IPS DF 6.9 (cell line): Measurements from ENCODE around the gene ZNFX1.

ENCODE experiments used
- DNase-seq: peaks from one replicate; pipeline ENCODE4 v3.0.0-alpha.2; 2013; ENCODE audit warnings: low read depth, low spot score
- H3K27ac ChIP-seq: one replicate; pipeline ENCODE4 v1.5.1; 2013; ENCODE audit warnings: low read length, control low read depth
- H3K27me3 ChIP-seq: 2 replicates; pipeline ENCODE4 v1.6.1; 2013; ENCODE audit warnings: mild to moderate bottlenecking, low read length; ENCODE audit not compliant: control insufficient read depth, insufficient read depth
- H3K36me3 ChIP-seq: 2 replicates; pipeline ENCODE4 v1.6.1; 2013; ENCODE audit warnings: low read length; ENCODE audit not compliant: control insufficient read depth, insufficient read depth
- H3K4me1 ChIP-seq: 2 replicates; pipeline ENCODE4 v1.6.1; 2013; ENCODE audit warnings: low read length; ENCODE audit not compliant: control insufficient read depth, insufficient read depth
- H3K4me3 ChIP-seq: 2 replicates; pipeline ENCODE4 v1.5.1; 2013; ENCODE audit warnings: mild to moderate bottlenecking, low read length
- H3K9me3 ChIP-seq: 2 replicates; pipeline ENCODE4 v1.6.1; 2013; ENCODE audit warnings: low read length, inconsistent platforms; ENCODE audit not compliant: control insufficient read depth, insufficient read depth
- WGBS: extraction: QIAGEN DNeasy Blood & Tissue Kit; methylation state at CpG from one replicate; pipeline ENCODE4 v1.1.7; 2013; ENCODE audit warnings: mixed read lengths, missing lambda C conversion rate; ENCODE audit not compliant: insufficient read length, insufficient coverage; 5-methylcytosine and 5-hydroxymethylcytosine counted together

ZNFX1 gene

GRCh38 chr20:49278036-49278817 is at the start of gene ZNFX1:
Gene ZNFX1, minus strand, starts transcription at chr20:49278057. Its CDS starts 2,218 bp downstream, at chr20:49275839.
- Histone ChIP-seq H3K36me3 (peaks cover 40% of the 10 kb centered on the region), H3K4me3 (peak within 1 kb of the TSS; percentile 72), H3K27me3 (no peaks in the 10 kb centered on the region), H3K9me3 (no peaks in the 10 kb centered on the region), H3K27ac (no peak within 1 kb of the TSS), H3K4me1 (peaks cover 2% of the 10 kb centered on the region; the same call in 1 of the 2 replicates)
- WGBS = no CpG with 5 or more reads among the region's 80 CpGs
- DNase-seq = peak; percentile 87

GRCh38 chr20:49326026-49326425 is 48.2 kb upstream of the ZNFX1 start:
- DNase-seq = no peak
- no peak overlapping the region for H3K4me3 ChIP-seq
- no CpG with 5 or more reads among the region's 10 CpGs for WGBS
- no peaks in the 10 kb centered on the region for H3K27me3 ChIP-seq
- no peaks in the 10 kb centered on the region for H3K36me3 ChIP-seq
- no peak overlapping the region for H3K27ac ChIP-seq
- no peaks in the 10 kb centered on the region for H3K9me3 ChIP-seq
- H3K4me1 ChIP-seq = no peaks in the 10 kb centered on the region; the same call in none of the 2 replicates

GRCh38 chr20:49324306-49324705 is 46.4 kb upstream of the ZNFX1 start:
- H3K9me3 ChIP-seq = no peaks in the 10 kb centered on the region
- no peak for DNase-seq
- peaks cover 5% of the 10 kb centered on the region; the same call in 1 of the 2 replicates for H3K27me3 ChIP-seq
- H3K36me3 ChIP-seq = no peaks in the 10 kb centered on the region
- no peak overlapping the region for H3K4me3 ChIP-seq
- no peak overlapping the region for H3K27ac ChIP-seq
- peaks cover under 1% of the 10 kb centered on the region for H3K4me1 ChIP-seq
- WGBS = no CpG with 5 or more reads among the region's 5 CpGs

GRCh38 chr20:49323622-49324238 is 45.9 kb upstream of the ZNFX1 start:
- no CpG with 5 or more reads among the region's 9 CpGs for WGBS
- no peak overlapping the region for H3K4me3 ChIP-seq
- no peak overlapping the region for H3K27ac ChIP-seq
- H3K4me1 ChIP-seq = peaks cover 2% of the 10 kb centered on the region
- peaks cover 10% of the 10 kb centered on the region; the same call in 1 of the 2 replicates for H3K27me3 ChIP-seq
- DNase-seq = no peak
- H3K36me3 ChIP-seq = no peaks in the 10 kb centered on the region
- no peaks in the 10 kb centered on the region for H3K9me3 ChIP-seq

- WGBS = no CpG with 5 or more reads among the region's 1 CpG
Measured at GRCh38 chr20:49320460-49320859, 42.6 kb upstream of the ZNFX1 start.

GRCh38 chr20:49319208-49319809 is 41.5 kb upstream of the ZNFX1 start:
- DNase-seq = no peak
- Histone ChIP-seq H3K4me1 (peaks cover 2% of the 10 kb centered on the region; the same call in 1 of the 2 replicates), H3K9me3 (no peaks in the 10 kb centered on the region), H3K36me3 (no peaks in the 10 kb centered on the region), H3K27ac (no peak overlapping the region), H3K4me3 (no peak overlapping the region; the same call in 1 of the 2 replicates), H3K27me3 (peaks cover 23% of the 10 kb centered on the region; the same call in 1 of the 2 replicates)
- no CpG with 5 or more reads among the region's 25 CpGs for WGBS

More at GRCh38 chr20:49320460-49320859, 42.6 kb upstream of the ZNFX1 start:
- Histone ChIP-seq H3K36me3 (no peaks in the 10 kb centered on the region), H3K9me3 (no peaks in the 10 kb centered on the region), H3K4me1 (peaks cover 2% of the 10 kb centered on the region; the same call in 1 of the 2 replicates), H3K27me3 (peaks cover 23% of the 10 kb centered on the region; the same call in 1 of the 2 replicates), H3K4me3 (no peak overlapping the region), H3K27ac (no peak overlapping the region)
- DNase-seq = peak; percentile 70

GRCh38 chr20:49318430-49319207 is 40.8 kb upstream of the ZNFX1 start:
- no peak for DNase-seq
- H3K27ac ChIP-seq = no peak overlapping the region
- H3K4me3 ChIP-seq = peak overlapping the region; percentile 41; the same call in 1 of the 2 replicates
- no peaks in the 10 kb centered on the region for H3K36me3 ChIP-seq
- H3K4me1 ChIP-seq = peaks cover 2% of the 10 kb centered on the region; the same call in 1 of the 2 replicates
- peaks cover 23% of the 10 kb centered on the region; the same call in 1 of the 2 replicates for H3K27me3 ChIP-seq
- WGBS = no CpG with 5 or more reads among the region's 70 CpGs
- H3K9me3 ChIP-seq = no peaks in the 10 kb centered on the region

GRCh38 chr20:49318091-49318429 is 40.2 kb upstream of the ZNFX1 start:
- no peak for DNase-seq
- no peaks in the 10 kb centered on the region for H3K9me3 ChIP-seq
- no peak overlapping the region for H3K27ac ChIP-seq
- H3K27me3 ChIP-seq = peaks cover 23% of the 10 kb centered on the region; the same call in 1 of the 2 replicates
- WGBS = no CpG with 5 or more reads among the region's 23 CpGs
- peaks cover 2% of the 10 kb centered on the region; the same call in 1 of the 2 replicates for H3K4me1 ChIP-seq
- H3K36me3 ChIP-seq = no peaks in the 10 kb centered on the region
- H3K4me3 ChIP-seq = peak overlapping the region; percentile 41; the same call in 1 of the 2 replicates

- no CpG with 5 or more reads among the region's 2 CpGs for WGBS
Measured at GRCh38 chr20:49316704-49317103, 38.8 kb upstream of the ZNFX1 start.

More at GRCh38 chr20:49316704-49317103, 38.8 kb upstream of the ZNFX1 start:
- H3K27me3 ChIP-seq = peaks cover 23% of the 10 kb centered on the region; the same call in 1 of the 2 replicates
- H3K36me3 ChIP-seq = no peaks in the 10 kb centered on the region
- H3K27ac ChIP-seq = no peak overlapping the region
- DNase-seq = no peak
- no peak overlapping the region for H3K4me3 ChIP-seq
- no peaks in the 10 kb centered on the region for H3K9me3 ChIP-seq
- H3K4me1 ChIP-seq = peaks cover 2% of the 10 kb centered on the region; the same call in 1 of the 2 replicates
